GM12878 (cell line): Measurements from ENCODE around the gene LAD1. TPM values are rescaled to one million over a fixed set of nuclear protein-coding genes. Genes with fewer than 3 reads are reported as not detected.

Source experiments
- ATAC-seq: fragments of 200-7000 bp; cut with Tn5 transposase; 3 replicates; pipeline ENCODE4 v1.9.1; 2020; ENCODE audit warnings: mild to moderate bottlenecking, moderate library complexity
- BruUV-seq: library from RNA; stranded (reverse); fragments of 400-500 nt; replicated peaks from 2 replicates; lab custom pipeline; 2021; lab: Mats Ljungman, UMichigan
- CTCF ChIA-PET: fragments of 300-600 bp; sonication (Branson Sonifier 250); formaldehyde crosslinking; extraction: SDS; loops from one replicate; lab custom pipeline; 2021; ENCODE audit warnings: inconsistent platforms; lab: Yijun Ruan, JAX
- POLR2A ChIA-PET: fragments of 350-600 bp; formaldehyde crosslinking; extraction: SDS; loops from one replicate; lab custom pipeline; 2021; ENCODE audit warnings: inconsistent platforms; lab: Charles Lee
- RAD21 ChIA-PET: fragments of 300-600 bp; sonication (Branson Sonifier 250); formaldehyde crosslinking; loops from one replicate; lab custom pipeline; 2023; ENCODE audit warnings: antibody characterized with exemption; ENCODE audit not compliant: unreplicated experiment; lab: Charles Lee
- SMC1A ChIA-PET: fragments of 300-600 bp; sonication (Branson Sonifier 250); formaldehyde crosslinking; loops from one replicate; lab custom pipeline; 2023; ENCODE audit not compliant: unreplicated experiment, uncharacterized antibody; lab: Charles Lee
- DNase-seq: peaks from one replicate; pipeline ENCODE4 v3.0.0-alpha.2; 2011; ENCODE audit warnings: low read depth, low spot score
- FAIRE-seq: peaks from 3 replicates; lab custom pipeline; 2011; peaks lifted over from hg19 to GRCh38; lab: Jason Lieb, UNC
- H2AFZ ChIP-seq: 2 replicates; pipeline ENCODE4 v1.6.0; 2011; ENCODE audit warnings: low read depth, low read length, control low read depth; ENCODE audit not compliant: control insufficient read depth
- H3K27ac ChIP-seq: 2 replicates; pipeline ENCODE4 v1.5.1; 2011; ENCODE audit warnings: control low read depth; ENCODE audit not compliant: control insufficient read depth, insufficient read depth
- H3K27me3 ChIP-seq, 2 experiments: replicated peaks in 1 of 2; 2 replicates each; pipeline versions ENCODE4 v1.6.0 to v1.6.1; 2011; ENCODE audit warnings: low read length in 1 of 2; ENCODE audit not compliant: control insufficient read depth in 2 of 2, insufficient read depth in 2 of 2
- H3K36me3 ChIP-seq, 2 experiments: 2 replicates each; pipeline ENCODE4 v1.5.1; 2011; ENCODE audit warnings: low read length in 1 of 2; ENCODE audit not compliant: control insufficient read depth in 2 of 2, insufficient read depth in 2 of 2
- H3K4me1 ChIP-seq: 2 replicates; pipeline ENCODE4 v1.6.1; 2011; ENCODE audit warnings: mild to moderate bottlenecking, low read length, moderate library complexity, mixed read lengths; ENCODE audit not compliant: control insufficient read depth, insufficient read depth
- H3K4me2 ChIP-seq: 2 replicates; pipeline ENCODE4 v1.6.0; 2011; ENCODE audit warnings: control low read depth; ENCODE audit not compliant: control insufficient read depth, insufficient read depth
- H3K4me3 ChIP-seq: fragments of 200-600 bp; sonication (generic); 2 replicates; pipeline ENCODE4 v1.5.1; 2016
- H3K79me2 ChIP-seq: 2 replicates; pipeline ENCODE4 v1.6.0; 2011; ENCODE audit warnings: low read length; ENCODE audit not compliant: control insufficient read depth, insufficient read depth
- H3K9ac ChIP-seq: 2 replicates; pipeline ENCODE4 v1.8.0; 2011; ENCODE audit warnings: low read length, control low read depth, mixed read lengths; ENCODE audit not compliant: control insufficient read depth, insufficient read depth
- H3K9me3 ChIP-seq: replicated peaks from 3 replicates; pipeline ENCODE4 v1.5.1; 2011; ENCODE audit warnings: mild to moderate bottlenecking, low read length; ENCODE audit not compliant: control insufficient read depth, insufficient read depth
- H4K20me1 ChIP-seq: 2 replicates; pipeline ENCODE4 v1.6.0; 2011; ENCODE audit not compliant: control insufficient read depth, insufficient read depth
- EP300 ChIP-seq, 2 experiments: fragments of 150-350 bp in 1 of 2; IDR thresholded peaks; 2 replicates each; pipeline ENCODE4 v1.6.1; 2011 to 2012; ENCODE audit warnings: low read depth in 2 of 2, low read length in 2 of 2, borderline replicate concordance in 1 of 2, improper control_type of control experiment in 1 of 2, inconsistent platforms in 1 of 2; ENCODE audit not compliant: control insufficient read depth in 1 of 2
- IKZF2 ChIP-seq, 2 experiments: fragments of 450-650 bp; IDR thresholded peaks; 2 replicates each; pipeline ENCODE4 v1.6.1; 2017; ENCODE audit warnings: mild to moderate bottlenecking in 2 of 2, moderate library complexity in 2 of 2
- MEF2A ChIP-seq: IDR thresholded peaks from 2 replicates; pipeline ENCODE4 v1.6.1; 2011; ENCODE audit warnings: low read depth, mild to moderate bottlenecking, low read length, moderate library complexity; ENCODE audit not compliant: insufficient read depth
- SMAD5 ChIP-seq: IDR thresholded peaks from 2 replicates; pipeline ENCODE4 v1.6.1; 2016; ENCODE audit warnings: antibody characterized with exemption, low read depth
- TBL1XR1 ChIP-seq: IDR thresholded peaks from 2 replicates; pipeline ENCODE4 v1.6.1; 2012; ENCODE audit warnings: low read depth, low read length, improper control_type of control experiment
- WGBS: methylation state at CpG from one replicate; pipeline ENCODE4 v1.1.6; 2016; ENCODE audit warnings: low lambda C conversion rate; ENCODE audit not compliant: insufficient replicate concordance, insufficient coverage; ENCODE audit errors: missing lambda C conversion rate; 5-methylcytosine and 5-hydroxymethylcytosine counted together
- in situ Hi-C: fragments of 300-500 bp; cut with MboI; formaldehyde crosslinking; loops from 9 replicates; pipeline ENCODE4 v1.14.3; 2018; ENCODE audit warnings: mixed read lengths
- intact Hi-C: fragments of 100-400 bp; cut with micrococcal nuclease; formaldehyde crosslinking; loops from one replicate; pipeline ENCODE4 v1.14.2; 2022; ENCODE audit not compliant: unreplicated experiment
- polyA plus RNA-seq, 11 experiments: library from polyadenylated mRNA; depleted of rRNA in 4 of 11; unstranded in 6 of 11; stranded (reverse) in 5 of 11; fragments of >200 nt; fragmentation: Nextera tagmentation in 4 of 11; fragmentation: Illumina TruSeq in 1 of 11; extraction: Ambion mirVana in 4 of 11; extraction: Trizol in 1 of 11; gene quantifications; 1 replicate in 1 of 11; 2 replicates in 10 of 11; pipeline versions ENCODE4 v1.2.1 to v1.2.3, GENCODE V29; 2011 to 2016; ENCODE audit warnings: inconsistent platforms in 2 of 11, missing spikeins in 2 of 11, low read depth in 1 of 11
- total RNA-seq, 4 experiments: library from RNA; depleted of rRNA in 3 of 4; stranded (reverse); fragments of >200 nt in 3 of 4; fragmentation: Illumina TruSeq in 1 of 4; extraction: Trizol in 1 of 4; gene quantifications; 2 replicates each; pipeline versions ENCODE4 v1.2.1 to v1.2.3, GENCODE V29; 2013 to 2021
- TF ChIP-seq, protein P1 (sequence below): IDR thresholded peaks from 2 replicates; pipeline ENCODE4 v1.6.1; 2011; ENCODE audit warnings: borderline replicate concordance, low read depth, mild to moderate bottlenecking, moderate library complexity, low read length; ENCODE audit not compliant: insufficient read depth, poor library complexity, severe bottlenecking

Gene LAD1
- total and polyA plus RNA-seq, 10 of the 15 experiments (the other 5 are each of a cell fraction or from before 2014, with no cell fraction given) = 0.05 to 0.48 (median 0.32) TPM; not detected in 3

DNA sequence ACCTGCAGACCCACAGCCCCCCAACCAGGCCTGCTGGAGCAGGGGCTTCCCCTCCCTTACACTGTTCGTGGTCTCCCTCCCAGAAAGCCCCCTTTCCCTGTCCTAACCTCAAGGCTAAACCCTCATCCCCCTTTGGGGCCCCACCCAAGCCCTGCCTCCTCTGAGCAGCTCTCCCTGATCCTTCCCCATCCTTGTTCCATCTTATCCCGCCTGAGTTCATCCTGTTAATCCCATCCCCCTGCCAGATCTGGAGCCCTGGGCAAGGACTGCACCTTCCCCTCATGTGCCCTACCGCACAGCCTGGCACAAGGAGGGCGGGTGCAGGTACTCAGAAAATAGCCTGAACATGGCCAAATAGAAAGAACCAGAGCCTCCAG lies 14.7 kb downstream of the LAD1 start:
- ChIA-PET SMC1A (interaction anchor here (1.2 to 19.4 kb wide), 7 partner anchors 21 to 128 kb away, joined by 4 to 374 read pairs (median 8); partner anchors contain the start of gene TNNI1), RAD21 (interaction anchor here (1.1 to 17.4 kb wide), 2 partner anchors 22 to 29 kb away, joined by 3 to 340 read pairs; no protein-coding TSS in a partner anchor), CTCF (interaction anchor here (0.6 to 17.8 kb wide), 11 partner anchors 9 to 130 kb away, joined by 3 to 623 read pairs (median 11); partner anchors contain the start of gene TNNI1), POLR2A (interaction anchor here (18.2 kb wide), 1 partner anchor 21 kb away, joined by 228 read pairs; no protein-coding TSS in a partner anchor)
- DNase-seq (no peak), FAIRE-seq (no peak), ATAC-seq (no peak)
- Histone ChIP-seq H2AFZ (no peak overlapping the region), H3K36me3 (no peaks in the 10 kb centered on the region), H3K4me3 (no peak overlapping the region), H3K27ac (no peak overlapping the region), H4K20me1 (no peaks in the 10 kb centered on the region; the same call in 1 of the 2 replicates), H3K4me2 (no peak overlapping the region), H3K79me2 (no peaks in the 10 kb centered on the region), H3K4me1 (no peaks in the 10 kb centered on the region), H3K27me3 (no peaks in the 10 kb centered on the region; a peak in 1 of 4 replicates), H3K9ac (no peak overlapping the region), H3K9me3 (no peaks in the 10 kb centered on the region)
- TF ChIP-seq MEF2A = no peak
- no peak for TF ChIP-seq TBL1XR1
- TF ChIP-seq, protein P1, sequence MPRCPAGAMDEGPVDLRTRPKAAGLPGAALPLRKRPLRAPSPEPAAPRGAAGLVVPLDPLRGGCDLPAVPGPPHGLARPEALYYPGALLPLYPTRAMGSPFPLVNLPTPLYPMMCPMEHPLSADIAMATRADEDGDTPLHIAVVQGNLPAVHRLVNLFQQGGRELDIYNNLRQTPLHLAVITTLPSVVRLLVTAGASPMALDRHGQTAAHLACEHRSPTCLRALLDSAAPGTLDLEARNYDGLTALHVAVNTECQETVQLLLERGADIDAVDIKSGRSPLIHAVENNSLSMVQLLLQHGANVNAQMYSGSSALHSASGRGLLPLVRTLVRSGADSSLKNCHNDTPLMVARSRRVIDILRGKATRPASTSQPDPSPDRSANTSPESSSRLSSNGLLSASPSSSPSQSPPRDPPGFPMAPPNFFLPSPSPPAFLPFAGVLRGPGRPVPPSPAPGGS = no peak
- no peak for TF ChIP-seq EP300 (IDR thresholded peaks at IDR 0.05; ENCODE audit: borderline replicate concordance in 1 of 2, control insufficient read depth in 1 of 2, low read depth in 2 of 2, low read length in 2 of 2)
- no peak for TF ChIP-seq SMAD5
- TF ChIP-seq IKZF2 (IDR thresholded peaks at IDR 0.05) = no peak
- intact Hi-C loops = no loop called here
- 14% methylated on average over 4 of the region's 4 CpGs for WGBS
- in situ Hi-C loops = no loop called here
- BruUV-seq = no TSS peak
